Kidney tubule cell (primary cell): ENCODE measurements around the gene UBA6.
A peak's percentile ranks its signal among the peaks of the same experiment; 100 is the strongest.
"Not testable (repeated sequence)": the region's sequence is repeated elsewhere in the genome, so short reads cannot be mapped to it uniquely, and the experiment has no call there.

ENCODE experiments used
- DNase-seq: peaks from one replicate; pipeline ENCODE4 v3.0.0-alpha.2; 2018; ENCODE audit warnings: low spot score

The UBA6 gene

DNA sequence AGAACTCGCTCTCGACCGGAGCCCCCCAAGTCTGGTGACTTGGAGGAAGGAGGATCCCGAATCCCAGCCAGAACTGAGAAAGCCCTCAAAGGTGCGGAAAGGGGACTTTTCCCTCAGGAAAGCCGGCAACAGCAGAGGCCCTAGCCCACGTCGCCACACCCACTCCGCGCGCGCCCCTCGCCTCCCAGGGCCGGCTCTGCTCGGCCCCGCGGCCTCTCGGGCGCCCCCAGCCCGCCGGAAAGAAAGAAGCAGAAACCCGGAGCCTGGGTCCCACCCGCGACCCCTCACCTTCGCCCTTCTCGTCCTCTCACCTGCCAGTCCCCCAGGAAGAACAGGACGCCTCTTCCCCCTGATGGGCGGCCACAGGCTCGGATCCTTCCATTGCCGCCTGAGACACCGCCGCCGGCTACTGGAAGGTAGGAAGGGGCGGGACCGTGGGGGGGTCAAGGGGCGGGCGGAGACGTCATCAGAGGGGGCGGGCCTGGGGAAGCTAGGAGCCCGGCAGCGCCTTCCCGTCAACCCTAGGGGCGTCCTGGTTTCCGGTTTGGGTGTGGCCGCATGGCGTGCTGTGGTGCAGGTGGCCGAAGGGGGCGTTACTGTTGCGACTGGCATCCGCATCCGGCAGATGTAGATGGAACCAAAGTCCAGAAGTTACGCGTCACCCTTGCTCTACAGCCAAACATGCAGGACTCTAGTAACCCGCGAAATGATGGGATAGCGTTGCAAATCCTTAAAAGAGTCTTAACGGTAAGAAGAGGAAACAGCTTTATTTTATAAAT, at the start of gene UBA6:
Gene UBA6 (minus strand): TSS at position 418 of the 779 bp plus-strand sequence. CDS start 36 bp downstream, at position 382.
- peak; percentile 98 for DNase-seq

DNA sequence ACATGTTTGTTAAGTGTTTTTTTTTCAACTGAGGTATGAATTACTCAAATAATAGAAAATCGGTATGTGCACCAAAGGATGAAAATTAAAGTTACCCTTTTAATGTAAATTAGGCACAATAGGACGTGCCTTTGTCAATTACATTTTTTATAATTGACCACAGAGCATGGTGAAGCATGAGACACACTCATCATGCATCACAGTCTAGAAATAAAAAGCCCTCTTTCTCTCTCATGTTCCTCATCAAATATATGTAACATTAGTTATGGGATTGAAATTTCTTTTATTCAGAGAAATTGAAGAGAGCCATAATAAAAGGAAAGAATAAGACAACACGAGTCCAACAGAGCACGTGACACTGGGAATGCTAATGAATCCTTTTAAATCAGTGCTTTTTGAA, 49.7 kb upstream of the UBA6 start:
- DNase-seq, result no peak

GRCh38 chr4:67749286-67749685, 48.3 kb upstream of the UBA6 start:
- no peak for DNase-seq

GRCh38 chr4:67746797-67747495, 46.0 kb upstream of the UBA6 start:
- peak; percentile 45 for DNase-seq

DNA sequence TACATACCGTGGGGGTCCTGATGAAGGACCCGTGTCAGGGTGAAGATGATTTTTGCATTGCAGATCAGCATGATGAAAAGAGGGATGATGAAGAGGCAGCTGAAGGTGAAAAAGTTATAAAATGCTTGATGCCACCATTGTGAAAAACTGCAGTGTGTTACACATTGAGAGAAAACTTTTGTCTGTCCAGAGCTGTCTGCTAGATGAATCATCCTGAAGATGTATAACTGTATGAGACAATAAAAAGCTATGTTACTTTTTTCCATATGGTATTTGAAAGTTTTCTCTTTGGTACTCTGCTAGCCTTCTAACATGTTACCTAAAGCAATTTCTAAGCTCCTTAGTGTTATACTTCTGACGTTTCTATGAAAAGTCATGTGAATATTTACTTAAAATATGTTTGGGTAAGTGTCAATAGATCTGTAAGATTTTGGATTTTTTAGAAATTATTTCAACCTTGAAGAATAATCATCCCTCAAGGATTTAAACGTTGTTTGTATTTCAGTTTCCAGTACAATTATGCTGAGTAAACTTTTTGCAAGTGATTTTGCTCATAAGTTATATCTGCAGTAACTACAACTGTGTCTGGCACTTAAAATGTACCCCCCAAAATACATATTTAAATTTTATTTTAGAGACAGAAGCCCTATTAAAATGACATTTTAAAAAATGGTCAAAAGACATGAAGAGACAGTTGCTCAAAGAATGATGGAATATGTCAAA, 43.8 kb upstream of the UBA6 start:
- peak; percentile 34 for DNase-seq

DNA sequence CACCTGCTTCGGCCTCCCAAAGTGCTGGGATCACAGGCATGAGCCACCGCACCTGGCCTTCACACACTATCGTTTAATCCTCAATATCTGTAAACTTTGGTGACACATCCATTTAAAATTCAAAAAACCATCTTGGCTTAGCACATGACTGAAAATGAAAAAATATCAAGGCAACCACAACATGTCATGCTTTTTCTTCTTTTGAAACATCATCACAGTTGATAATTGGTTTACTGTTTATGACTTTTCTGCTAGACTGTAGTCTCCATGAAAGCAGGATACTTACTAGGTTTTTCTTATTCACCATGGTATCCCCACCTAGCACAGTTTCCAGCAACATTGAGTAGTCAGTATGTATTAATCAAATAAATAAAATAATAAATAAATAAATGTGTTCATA, 42.2 kb upstream of the UBA6 start:
- DNase-seq, result no peak

DNA sequence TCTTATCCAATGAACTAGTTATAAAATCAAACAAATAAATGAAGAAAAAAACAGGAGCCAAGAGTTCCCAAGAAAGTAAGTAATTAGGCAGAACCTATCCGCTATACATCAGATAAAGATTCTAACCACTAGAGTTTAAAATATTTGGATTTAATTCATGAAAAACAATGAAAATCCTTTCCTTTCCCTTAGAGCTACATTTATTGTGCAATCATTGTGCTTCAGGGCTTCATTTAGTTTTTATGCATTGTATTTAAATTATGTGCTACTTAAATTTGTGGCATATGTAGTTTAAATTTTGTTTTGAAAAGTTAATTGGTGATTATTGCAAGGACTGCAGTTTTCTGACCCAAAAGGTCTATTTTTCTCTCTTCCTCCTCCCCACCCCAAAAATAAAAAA, 35.3 kb upstream of the UBA6 start:
- no peak for DNase-seq

DNA sequence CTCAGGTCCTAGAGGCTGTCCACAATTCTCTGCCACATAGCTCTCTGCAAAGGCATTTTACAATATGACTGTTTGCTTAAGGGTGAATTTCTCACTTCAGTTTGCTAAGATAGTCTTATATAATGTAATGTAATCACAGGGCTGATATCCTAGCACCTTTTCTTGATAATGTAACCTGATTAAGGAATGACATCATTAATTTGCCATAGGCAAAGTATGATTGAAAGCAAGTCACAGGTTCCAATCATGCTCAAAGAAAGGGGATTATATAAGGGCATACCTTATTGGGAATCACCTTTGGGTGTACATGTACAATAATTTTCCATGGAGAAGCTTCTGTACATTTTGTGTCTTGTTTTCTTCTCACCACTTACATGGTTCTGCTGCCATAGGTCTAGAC, 34.4 kb upstream of the UBA6 start:
- DNase-seq, result no peak

DNA sequence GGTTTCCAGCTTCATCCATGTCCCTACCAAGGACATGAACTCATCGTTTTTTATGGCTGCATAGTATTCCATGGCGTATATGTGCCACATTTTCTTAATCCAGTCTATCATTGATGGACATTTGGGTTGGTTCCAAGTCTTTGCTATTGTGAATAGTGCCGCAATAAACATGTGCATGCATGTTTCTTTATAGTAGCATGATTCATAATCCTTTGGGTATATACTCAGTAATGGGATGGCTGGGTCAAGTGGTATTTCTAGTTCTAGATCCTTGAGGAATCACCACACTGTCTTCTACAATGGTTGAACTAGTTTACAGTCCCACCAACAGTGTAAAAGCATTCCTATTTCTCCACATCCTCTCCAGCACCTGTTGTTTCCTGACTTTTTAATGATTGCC, 29.6 kb upstream of the UBA6 start:
- not testable (repeated sequence) for DNase-seq

DNA sequence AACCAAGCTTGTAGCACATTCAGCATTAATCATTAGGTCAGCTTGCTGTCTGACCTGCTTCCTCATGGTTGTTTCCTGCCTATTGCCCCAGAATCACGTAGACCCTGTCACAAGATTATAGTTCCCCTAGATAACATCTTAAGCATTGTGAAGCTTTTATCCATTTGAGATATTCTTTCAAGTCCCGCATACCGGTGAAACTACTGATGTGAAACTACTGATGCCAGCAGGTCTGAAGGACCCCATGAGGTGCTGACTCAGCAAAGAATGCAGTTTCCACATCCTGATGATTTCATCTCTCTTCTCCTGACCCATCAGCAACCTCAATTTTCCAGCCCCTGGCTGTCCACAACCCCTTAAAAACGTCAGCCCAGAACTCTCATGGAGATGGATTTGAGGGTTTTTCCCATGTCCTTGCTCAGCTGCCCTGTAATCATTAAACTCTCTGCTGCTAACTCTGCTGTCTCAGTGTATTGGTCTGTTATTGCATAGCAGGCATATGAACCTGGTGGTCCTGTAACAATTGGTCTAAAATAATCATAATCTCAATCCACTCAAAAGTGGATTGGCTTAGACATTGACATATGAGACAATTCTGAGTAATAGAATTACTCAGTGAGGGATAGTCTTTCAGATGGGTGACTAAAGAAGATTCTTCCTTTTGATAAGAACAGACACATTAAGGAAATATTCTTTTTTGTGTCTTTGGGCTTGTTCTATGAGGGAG, 26.3 kb upstream of the UBA6 start:
- peak; percentile 96 for DNase-seq

DNA sequence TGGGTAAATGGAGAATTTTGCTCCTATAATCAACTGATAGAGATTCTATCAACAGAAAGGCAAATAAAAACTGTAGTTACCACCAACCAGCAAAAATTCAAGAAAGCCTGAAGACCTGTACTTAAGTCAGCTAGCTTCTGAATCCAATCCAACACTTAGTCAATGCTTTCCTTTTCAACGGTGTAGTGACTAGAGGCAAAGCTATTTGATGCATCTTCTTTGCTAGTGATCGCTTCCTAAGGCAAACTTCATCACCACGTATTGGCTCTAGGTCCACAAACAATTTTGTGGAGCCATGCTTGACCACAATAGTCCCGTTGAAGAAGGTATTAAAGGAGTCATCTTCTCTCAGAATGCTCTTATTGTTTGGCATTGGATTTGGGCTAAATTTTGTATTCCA, 25.0 kb upstream of the UBA6 start:
- peak; percentile 53 for DNase-seq

- DNase-seq, result no peak
Observed at GRCh38 chr4:67725132-67725531, 24.2 kb upstream of the UBA6 start.

DNA sequence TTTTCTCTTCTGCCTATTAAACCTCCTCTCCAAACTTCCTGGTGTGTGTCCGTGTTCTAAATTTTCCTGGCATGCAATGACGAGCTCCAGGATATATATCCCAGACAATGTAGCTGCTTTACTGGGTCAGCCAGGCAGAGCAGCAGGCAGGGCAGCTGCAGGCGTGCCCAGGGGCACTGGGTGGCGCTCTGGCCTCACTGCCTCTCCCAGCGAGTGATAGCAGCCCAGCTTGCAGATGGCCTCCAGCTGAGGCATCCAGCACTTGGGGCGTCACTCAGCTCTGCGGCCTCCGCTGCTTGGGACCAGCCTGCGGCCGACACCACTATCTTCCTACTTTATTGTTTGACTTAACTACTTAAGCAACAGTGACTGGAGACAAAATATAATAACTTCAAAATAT, 23.0 kb upstream of the UBA6 start:
- DNase-seq, result no peak

GRCh38 chr4:67723341-67723740, 22.4 kb upstream of the UBA6 start:
- DNase-seq, result no peak

DNA sequence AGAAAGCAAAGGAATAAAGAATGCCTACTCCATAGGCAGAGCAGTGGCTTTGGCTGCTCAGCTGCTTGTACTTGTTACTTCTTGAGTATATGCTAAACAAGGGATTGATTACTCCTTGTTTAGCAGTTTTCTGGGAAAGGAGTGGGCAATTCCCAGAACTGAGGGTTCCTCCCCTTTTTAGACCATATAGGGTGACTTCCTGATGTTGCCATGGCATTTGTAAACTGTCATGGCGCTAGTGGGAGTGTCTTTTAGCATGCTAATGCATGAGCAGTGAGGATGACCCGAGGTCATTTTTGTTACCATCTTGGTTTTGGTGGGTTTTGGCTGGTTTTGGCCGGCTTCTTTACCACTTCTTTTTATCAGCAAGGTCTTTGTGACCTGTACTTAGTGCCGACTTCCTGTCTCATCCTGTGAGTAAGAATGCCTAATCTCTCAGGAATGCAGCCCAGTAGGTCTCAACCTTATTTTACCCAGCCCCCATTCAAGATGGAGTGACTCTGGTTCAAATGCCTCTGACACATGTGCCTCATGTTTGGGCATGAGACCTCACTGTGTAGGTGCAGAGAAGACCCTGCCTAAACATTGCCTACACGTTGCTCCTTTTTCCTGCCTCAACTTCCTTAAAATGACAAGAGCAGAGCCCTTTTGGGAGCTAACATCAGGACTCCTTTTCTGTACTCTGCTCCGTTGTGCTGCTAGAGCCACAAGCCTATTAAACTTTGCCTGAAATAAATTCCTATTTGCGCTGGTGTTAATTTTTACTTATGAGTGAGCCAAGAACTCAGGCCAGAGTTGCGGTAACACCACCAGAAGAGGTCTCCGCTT, 21.0 kb upstream of the UBA6 start:
- DNase-seq, result peak; percentile 87

GRCh38 chr4:67721315-67721769, 20.4 kb upstream of the UBA6 start:
- DNase-seq, result no peak

- no peak for DNase-seq
Observed at GRCh38 chr4:67719953-67720617, 19.1 kb upstream of the UBA6 start.

- no peak for DNase-seq
Observed at GRCh38 chr4:67718848-67719247, 17.9 kb upstream of the UBA6 start.

GRCh38 chr4:67717586-67717985, 16.6 kb upstream of the UBA6 start:
- no peak for DNase-seq

DNA sequence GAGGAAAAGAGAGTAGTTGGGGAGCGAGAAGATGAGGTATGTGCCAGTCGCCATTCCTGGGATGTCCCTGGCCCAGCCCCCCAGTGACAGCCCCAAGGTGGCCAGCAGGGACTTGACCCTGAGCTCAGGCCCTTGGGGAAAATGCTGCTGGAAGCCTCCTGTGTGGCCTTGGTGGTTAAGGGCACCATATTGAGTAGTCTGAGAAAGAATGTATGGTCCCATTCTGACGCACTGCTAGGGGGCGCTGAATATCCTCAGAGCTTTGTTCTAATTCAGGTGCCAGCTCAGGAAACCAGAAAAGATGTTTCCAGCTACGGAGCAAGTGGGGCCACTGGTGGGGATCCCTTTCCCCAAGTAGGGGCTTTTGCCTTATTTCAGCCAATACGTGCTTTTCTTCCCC, 14.0 kb upstream of the UBA6 start:
- DNase-seq, result no peak

DNA sequence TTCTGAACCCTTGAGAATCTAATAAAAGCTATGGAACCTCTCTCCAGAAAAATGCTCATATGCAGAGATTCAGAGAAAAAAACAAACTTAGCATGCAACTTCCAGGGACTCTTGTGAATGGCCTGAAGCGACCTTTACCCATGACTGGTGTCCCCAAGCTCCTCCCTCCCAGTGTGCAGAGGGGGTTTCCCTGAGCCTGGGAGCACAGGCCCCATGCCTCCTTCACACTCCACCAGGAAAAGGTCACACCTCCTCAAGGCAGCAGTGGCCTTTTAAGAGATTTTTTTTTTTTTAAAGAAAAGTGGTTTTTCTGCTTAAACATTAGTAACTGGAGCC, 13.3 kb upstream of the UBA6 start:
- DNase-seq, result peak; percentile 82
